ENCODE data around the gene TBC1D9.
"Not testable (repeated sequence)": the region's sequence is repeated elsewhere in the genome, so short reads cannot be mapped to it uniquely, and the experiment has no call there.

Gene TBC1D9

GRCh38 chr4:140754918-140755773 lies 1.0 kb downstream of the TBC1D9 start:
- in situ Hi-C loops (cut with MboI; ENCODE audit: low sequenced_read_pairs): no loop called here

- in situ Hi-C loops (cut with MboI; ENCODE audit: low sequenced_read_pairs): no loop called here
Measured at GRCh38 chr4:140753329-140753728, 2.9 kb downstream of the TBC1D9 start.

GRCh38 chr4:140752291-140753068 lies 3.7 kb downstream of the TBC1D9 start:
- in situ Hi-C loops (cut with MboI; ENCODE audit: low sequenced_read_pairs): no loop called here

GRCh38 chr4:140750470-140750869 lies 5.7 kb downstream of the TBC1D9 start:
- in situ Hi-C loops (cut with MboI; ENCODE audit: low sequenced_read_pairs): no loop called here

GRCh38 chr4:140748171-140748570 lies 8.0 kb downstream of the TBC1D9 start:
- in situ Hi-C loops (cut with MboI; ENCODE audit: low sequenced_read_pairs): no loop called here

- in situ Hi-C loops (cut with MboI; ENCODE audit: low sequenced_read_pairs): not testable (repeated sequence)
Measured at GRCh38 chr4:140746546-140746945, 9.6 kb downstream of the TBC1D9 start.

GRCh38 chr4:140744421-140744820 lies 11.8 kb downstream of the TBC1D9 start:
- in situ Hi-C loops (cut with MboI; ENCODE audit: low sequenced_read_pairs): no loop called here

- in situ Hi-C loops (cut with MboI; ENCODE audit: low sequenced_read_pairs): no loop called here
Measured at GRCh38 chr4:140743194-140743931, 12.8 kb downstream of the TBC1D9 start.

- in situ Hi-C loops (cut with MboI; ENCODE audit: low sequenced_read_pairs): no loop called here
Measured at GRCh38 chr4:140742838-140743193, 13.4 kb downstream of the TBC1D9 start.

GRCh38 chr4:140740906-140741670 lies 15.1 kb downstream of the TBC1D9 start:
- in situ Hi-C loops (cut with MboI; ENCODE audit: low sequenced_read_pairs): no loop called here

- in situ Hi-C loops (cut with MboI; ENCODE audit: low sequenced_read_pairs): no loop called here
Measured at GRCh38 chr4:140740422-140740821, 15.8 kb downstream of the TBC1D9 start.

- in situ Hi-C loops (cut with MboI; ENCODE audit: low sequenced_read_pairs): no loop called here
Measured at GRCh38 chr4:140739971-140740370, 16.2 kb downstream of the TBC1D9 start.

GRCh38 chr4:140738139-140738538 lies 18.0 kb downstream of the TBC1D9 start:
- in situ Hi-C loops (cut with MboI; ENCODE audit: low sequenced_read_pairs): no loop called here

GRCh38 chr4:140736669-140737343 lies 19.4 kb downstream of the TBC1D9 start:
- in situ Hi-C loops (cut with MboI; ENCODE audit: low sequenced_read_pairs): no loop called here

GRCh38 chr4:140735779-140736391 lies 20.3 kb downstream of the TBC1D9 start:
- in situ Hi-C loops (cut with MboI; ENCODE audit: low sequenced_read_pairs): no loop called here

- in situ Hi-C loops (cut with MboI; ENCODE audit: low sequenced_read_pairs): no loop called here
Measured at GRCh38 chr4:140735317-140735716, 20.9 kb downstream of the TBC1D9 start.

- in situ Hi-C loops (cut with MboI; ENCODE audit: low sequenced_read_pairs): no loop called here
Measured at GRCh38 chr4:140732780-140733179, 23.4 kb downstream of the TBC1D9 start.

- in situ Hi-C loops (cut with MboI; ENCODE audit: low sequenced_read_pairs): no loop called here
Measured at GRCh38 chr4:140729344-140730049, 26.7 kb downstream of the TBC1D9 start.

Measured in hTERT RPE-1 (cell line).